ACC112 (cell line): ENCODE results near the gene AP5S1.
A peak's percentile ranks its signal among the peaks of the same experiment; 100 is the strongest.

Experiments used
- H2AFZ ChIP-seq: fragments of 200-600 bp; sonication (generic); one replicate; pipeline ENCODE4 v1.6.0; 2017; ENCODE audit warnings: antibody characterized with exemption, low read length; ENCODE audit not compliant: unreplicated experiment
- H3K27ac ChIP-seq: fragments of 200-600 bp; sonication (generic); 2 replicates; pipeline ENCODE4 v1.5.1; 2014; ENCODE audit warnings: low read depth, mild to moderate bottlenecking, antibody characterized with exemption, low read length, moderate library complexity
- H3K27me3 ChIP-seq: fragments of 200-600 bp; sonication (generic); 2 replicates; pipeline ENCODE4 v1.6.1; 2014; ENCODE audit warnings: mild to moderate bottlenecking, antibody characterized with exemption, low read length, moderate library complexity, mixed read lengths; ENCODE audit not compliant: insufficient read depth
- H3K36me3 ChIP-seq: fragments of 200-600 bp; sonication (generic); 2 replicates; pipeline ENCODE4 v1.6.1; 2016; ENCODE audit warnings: mild to moderate bottlenecking, antibody characterized with exemption, low read length, moderate library complexity, mixed read lengths; ENCODE audit not compliant: insufficient read depth
- H3K4me1 ChIP-seq: fragments of 200-600 bp; sonication (generic); one replicate; pipeline ENCODE4 v1.6.1; 2016; ENCODE audit warnings: low read length, mixed read lengths; ENCODE audit not compliant: insufficient read depth, unreplicated experiment, control insufficient read depth
- H3K4me3 ChIP-seq: fragments of 200-600 bp; sonication (generic); 2 replicates; pipeline ENCODE4 v1.5.1; 2014; ENCODE audit warnings: mild to moderate bottlenecking, low read depth, low read length
- H3K79me2 ChIP-seq: fragments of 200-600 bp; sonication (generic); one replicate; pipeline ENCODE4 v1.6.0; 2016; ENCODE audit warnings: low read length; ENCODE audit not compliant: control insufficient read depth, unreplicated experiment, insufficient read depth

Gene AP5S1

DNA sequence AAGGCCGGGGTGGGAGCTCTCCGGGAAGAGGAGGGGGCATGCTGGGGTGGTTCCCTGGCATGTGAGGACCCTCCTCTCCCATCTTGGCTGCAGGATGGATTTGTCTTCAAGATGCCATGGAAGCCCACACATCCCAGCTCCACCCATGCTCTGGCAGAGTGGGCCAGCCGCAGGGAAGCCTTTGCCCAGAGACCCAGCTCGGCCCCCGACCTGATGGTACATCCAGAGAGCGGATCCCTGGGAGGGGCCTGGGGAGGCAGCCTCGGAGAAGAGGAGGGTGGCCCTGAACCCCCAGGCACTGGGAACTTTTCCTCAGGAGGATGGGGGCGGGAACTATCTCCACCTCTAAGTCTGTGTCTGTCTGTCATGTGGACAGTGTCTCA, 19.5 kb upstream of the AP5S1 start:
- no peak overlapping the region for H3K4me3 ChIP-seq
- H3K4me1 ChIP-seq: peaks cover 42% of the 10 kb centered on the region
- H3K36me3 ChIP-seq: peaks cover 58% of the 10 kb centered on the region
- H3K79me2 ChIP-seq: peaks cover 55% of the 10 kb centered on the region
- H2AFZ ChIP-seq: no peak overlapping the region
- no peaks in the 10 kb centered on the region for H3K27me3 ChIP-seq
- H3K27ac ChIP-seq: no peak overlapping the region

DNA sequence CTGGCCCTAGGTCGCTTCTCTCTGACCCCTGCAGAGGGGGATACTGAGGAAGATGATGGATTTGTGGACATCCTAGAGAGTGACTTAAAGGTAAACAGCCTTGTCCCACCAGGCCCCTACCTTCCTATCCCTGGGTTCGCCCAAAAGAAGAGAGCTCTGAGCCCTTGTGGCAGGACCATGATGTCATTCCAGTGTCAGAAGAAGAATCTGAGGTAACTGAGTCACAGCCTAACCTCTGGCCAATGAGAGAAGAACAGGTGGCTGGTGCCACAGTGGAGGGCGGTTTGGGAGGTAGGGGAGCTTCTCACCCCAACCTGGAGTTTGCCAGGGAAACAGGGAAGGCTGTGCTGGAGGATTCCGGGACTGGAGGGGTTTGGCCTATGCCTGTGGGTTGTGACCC, 19.0 kb upstream of the AP5S1 start:
- Histone ChIP-seq H3K4me1 (peaks cover 47% of the 10 kb centered on the region), H3K27ac (no peak overlapping the region), H3K27me3 (no peaks in the 10 kb centered on the region), H3K79me2 (peaks cover 55% of the 10 kb centered on the region), H2AFZ (no peak overlapping the region), H3K4me3 (no peak overlapping the region), H3K36me3 (peaks cover 58% of the 10 kb centered on the region)

DNA sequence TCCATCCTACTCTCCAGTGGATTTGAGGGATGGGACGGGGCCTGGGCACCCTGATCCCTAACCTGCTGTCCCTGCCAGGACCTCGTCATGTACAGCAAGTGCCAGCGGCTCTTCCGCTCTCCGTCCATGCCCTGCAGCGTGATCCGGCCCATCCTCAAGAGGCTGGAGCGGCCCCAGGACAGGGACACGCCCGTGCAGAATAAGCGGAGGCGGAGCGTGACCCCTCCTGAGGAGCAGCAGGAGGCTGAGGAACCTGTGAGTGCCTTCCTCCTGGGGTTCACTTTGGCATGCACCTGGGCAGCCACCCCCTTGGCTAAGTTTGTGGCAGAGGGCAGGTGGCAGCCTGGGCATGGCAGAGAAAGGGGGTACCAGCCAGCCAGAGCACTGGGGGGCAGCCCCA, 18.5 kb upstream of the AP5S1 start:
- Histone ChIP-seq H3K4me3 (no peak overlapping the region), H3K4me1 (peaks cover 51% of the 10 kb centered on the region), H2AFZ (no peak overlapping the region), H3K79me2 (peaks cover 49% of the 10 kb centered on the region), H3K36me3 (peaks cover 58% of the 10 kb centered on the region), H3K27ac (no peak overlapping the region), H3K27me3 (no peaks in the 10 kb centered on the region)

DNA sequence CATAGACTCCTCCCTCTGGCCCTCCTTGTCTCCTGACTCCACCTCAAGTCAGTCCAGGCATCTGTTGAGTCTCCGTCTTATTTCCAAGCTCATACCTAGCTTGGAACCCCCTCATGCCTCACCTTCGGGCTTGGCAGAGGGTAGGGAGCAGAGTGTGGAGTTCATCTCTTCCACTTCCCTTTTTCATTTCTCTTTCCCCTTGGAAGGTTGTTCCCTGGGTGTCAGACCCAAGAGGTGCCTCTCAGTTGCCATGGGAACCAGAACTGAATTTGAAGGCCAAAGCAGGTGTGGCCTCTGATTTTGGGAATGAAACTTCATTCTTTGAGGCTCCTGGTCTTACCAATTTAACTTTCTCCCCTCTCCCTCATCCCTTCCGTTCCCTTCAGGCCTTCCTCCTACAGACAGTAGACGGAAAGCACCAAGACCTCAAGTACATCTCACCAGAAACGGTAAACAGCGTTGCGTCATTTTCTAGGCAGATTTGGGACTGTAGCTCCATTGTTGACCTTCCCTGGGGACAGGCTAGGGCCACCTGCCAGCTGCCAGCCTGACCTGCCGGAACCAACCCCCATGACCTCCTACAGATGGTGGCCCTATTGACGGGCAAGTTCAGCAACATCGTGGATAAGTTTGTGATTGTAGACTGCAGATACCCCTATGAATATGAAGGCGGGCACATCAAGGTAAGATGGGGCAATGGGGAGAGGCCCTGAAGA, 17.7 kb upstream of the AP5S1 start:
- no peak overlapping the region for H3K4me3 ChIP-seq
- 0 out of 2 replicates have a peak overlapping the region, but pooled peaks have one; percentile 4 for H3K27ac ChIP-seq
- H3K27me3 ChIP-seq: no peaks in the 10 kb centered on the region
- peaks cover 54% of the 10 kb centered on the region for H3K4me1 ChIP-seq
- H3K79me2 ChIP-seq: peaks cover 41% of the 10 kb centered on the region
- peaks cover 54% of the 10 kb centered on the region for H3K36me3 ChIP-seq
- no peak overlapping the region for H2AFZ ChIP-seq

DNA sequence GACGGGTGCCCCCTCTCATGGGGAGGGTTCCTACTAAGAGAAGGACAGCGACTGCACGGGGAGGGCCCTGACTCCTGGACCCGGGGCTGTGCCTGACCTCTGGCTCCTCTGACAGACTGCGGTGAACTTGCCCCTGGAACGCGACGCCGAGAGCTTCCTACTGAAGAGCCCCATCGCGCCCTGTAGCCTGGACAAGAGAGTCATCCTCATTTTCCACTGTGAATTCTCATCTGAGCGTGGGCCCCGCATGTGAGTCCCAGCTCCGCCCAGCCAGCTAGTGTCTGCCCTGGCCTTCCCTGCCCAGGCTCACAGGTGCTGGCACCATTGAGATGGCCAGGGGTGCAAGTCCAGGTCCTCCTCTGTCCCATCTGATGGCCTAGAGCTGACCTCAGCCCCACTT, 17.1 kb upstream of the AP5S1 start:
- no peak overlapping the region for H3K4me3 ChIP-seq
- peaks cover 51% of the 10 kb centered on the region for H3K36me3 ChIP-seq
- H2AFZ ChIP-seq: no peak overlapping the region
- no peak overlapping the region for H3K27ac ChIP-seq
- H3K4me1 ChIP-seq: peaks cover 57% of the 10 kb centered on the region
- H3K27me3 ChIP-seq: no peaks in the 10 kb centered on the region
- H3K79me2 ChIP-seq: peaks cover 35% of the 10 kb centered on the region

DNA sequence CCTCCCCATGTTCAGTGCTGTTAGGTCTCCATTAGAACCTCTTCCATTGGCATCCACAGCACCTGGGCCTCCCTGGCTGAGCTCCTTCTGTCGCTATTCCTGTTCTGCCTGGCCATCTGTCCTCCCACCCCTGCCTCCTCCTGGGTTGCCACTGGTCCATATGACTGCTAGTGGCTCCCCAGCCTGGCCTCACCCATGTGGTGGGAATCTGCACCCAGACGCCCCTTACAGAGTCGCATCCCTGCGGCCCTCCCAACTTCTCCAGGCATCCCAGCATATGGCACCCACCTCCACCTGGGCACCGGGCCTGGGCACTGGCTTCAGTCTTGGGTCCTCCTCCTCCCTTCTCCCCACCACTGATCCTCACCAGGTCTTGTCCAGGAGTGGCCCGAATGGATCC, 16.5 kb upstream of the AP5S1 start:
- Histone ChIP-seq H3K27me3 (no peaks in the 10 kb centered on the region), H2AFZ (no peak overlapping the region), H3K36me3 (peaks cover 46% of the 10 kb centered on the region), H3K4me3 (no peak overlapping the region), H3K79me2 (peaks cover 29% of the 10 kb centered on the region), H3K27ac (peak overlapping the region; percentile 97), H3K4me1 (peaks cover 55% of the 10 kb centered on the region)

DNA sequence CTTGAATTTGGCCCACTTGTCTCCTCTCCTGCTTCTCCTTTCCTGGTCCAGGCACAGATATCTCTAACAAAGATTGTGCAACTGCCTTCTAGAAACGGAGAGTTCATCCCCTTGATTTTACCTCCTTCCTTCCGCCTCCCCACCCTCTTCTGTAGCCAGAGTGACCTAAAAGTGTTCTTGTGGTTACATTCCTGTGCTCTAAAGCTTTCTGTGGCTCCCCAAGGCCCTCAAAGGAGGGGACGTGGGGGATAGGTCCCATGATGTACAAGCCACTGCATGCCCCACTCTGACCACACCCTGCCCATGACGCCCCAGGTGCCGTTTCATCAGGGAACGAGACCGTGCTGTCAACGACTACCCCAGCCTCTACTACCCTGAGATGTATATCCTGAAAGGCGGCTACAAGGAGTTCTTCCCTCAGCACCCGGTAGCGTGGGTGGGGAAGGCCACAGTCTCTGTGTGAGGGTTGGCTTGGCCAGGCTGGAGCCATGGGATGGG, 16.0 kb upstream of the AP5S1 start:
- Histone ChIP-seq H3K27ac (peak overlapping the region; percentile 97), H3K79me2 (peaks cover 25% of the 10 kb centered on the region), H3K27me3 (no peaks in the 10 kb centered on the region), H2AFZ (no peak overlapping the region), H3K4me3 (no peak overlapping the region), H3K4me1 (peaks cover 50% of the 10 kb centered on the region), H3K36me3 (peaks cover 41% of the 10 kb centered on the region)

DNA sequence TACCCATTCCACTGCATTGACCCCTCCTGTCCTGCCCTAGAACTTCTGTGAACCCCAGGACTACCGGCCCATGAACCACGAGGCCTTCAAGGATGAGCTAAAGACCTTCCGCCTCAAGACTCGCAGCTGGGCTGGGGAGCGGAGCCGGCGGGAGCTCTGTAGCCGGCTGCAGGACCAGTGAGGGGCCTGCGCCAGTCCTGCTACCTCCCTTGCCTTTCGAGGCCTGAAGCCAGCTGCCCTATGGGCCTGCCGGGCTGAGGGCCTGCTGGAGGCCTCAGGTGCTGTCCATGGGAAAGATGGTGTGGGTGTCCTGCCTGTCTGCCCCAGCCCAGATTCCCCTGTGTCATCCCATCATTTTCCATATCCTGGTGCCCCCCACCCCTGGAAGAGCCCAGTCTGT, 15.6 kb upstream of the AP5S1 start:
- peaks cover 41% of the 10 kb centered on the region for H3K36me3 ChIP-seq
- H3K27ac ChIP-seq: peak overlapping the region; percentile 97
- H3K27me3 ChIP-seq: no peaks in the 10 kb centered on the region
- no peak overlapping the region for H3K4me3 ChIP-seq
- H2AFZ ChIP-seq: no peak overlapping the region
- H3K79me2 ChIP-seq: peaks cover 20% of the 10 kb centered on the region
- H3K4me1 ChIP-seq: peaks cover 47% of the 10 kb centered on the region

DNA sequence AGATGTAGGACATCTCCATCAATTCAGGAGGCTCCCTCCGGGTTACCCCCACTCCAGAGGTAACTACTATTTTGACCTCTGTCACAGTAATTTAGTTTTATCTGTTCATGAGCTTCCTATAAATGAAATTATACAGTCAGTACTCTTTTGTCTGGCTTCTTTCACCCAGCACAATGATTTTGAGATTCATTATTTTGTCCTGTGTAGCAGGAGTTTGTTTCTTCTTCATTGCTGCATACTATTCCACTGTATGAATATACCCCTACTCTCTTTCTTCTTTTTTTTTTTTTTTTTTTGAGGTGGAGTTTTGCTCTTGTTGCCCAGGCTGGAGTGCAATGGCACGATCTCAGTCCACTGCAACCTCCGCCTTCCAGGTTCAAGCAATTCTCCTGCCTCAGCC, 11.8 kb upstream of the AP5S1 start:
- Histone ChIP-seq H3K27me3 (no peaks in the 10 kb centered on the region), H3K79me2 (peaks cover 8% of the 10 kb centered on the region), H3K27ac (peak overlapping the region; percentile 97), H2AFZ (no peak overlapping the region), H3K4me3 (no peak overlapping the region), H3K36me3 (peaks cover 11% of the 10 kb centered on the region), H3K4me1 (peaks cover 77% of the 10 kb centered on the region)

DNA sequence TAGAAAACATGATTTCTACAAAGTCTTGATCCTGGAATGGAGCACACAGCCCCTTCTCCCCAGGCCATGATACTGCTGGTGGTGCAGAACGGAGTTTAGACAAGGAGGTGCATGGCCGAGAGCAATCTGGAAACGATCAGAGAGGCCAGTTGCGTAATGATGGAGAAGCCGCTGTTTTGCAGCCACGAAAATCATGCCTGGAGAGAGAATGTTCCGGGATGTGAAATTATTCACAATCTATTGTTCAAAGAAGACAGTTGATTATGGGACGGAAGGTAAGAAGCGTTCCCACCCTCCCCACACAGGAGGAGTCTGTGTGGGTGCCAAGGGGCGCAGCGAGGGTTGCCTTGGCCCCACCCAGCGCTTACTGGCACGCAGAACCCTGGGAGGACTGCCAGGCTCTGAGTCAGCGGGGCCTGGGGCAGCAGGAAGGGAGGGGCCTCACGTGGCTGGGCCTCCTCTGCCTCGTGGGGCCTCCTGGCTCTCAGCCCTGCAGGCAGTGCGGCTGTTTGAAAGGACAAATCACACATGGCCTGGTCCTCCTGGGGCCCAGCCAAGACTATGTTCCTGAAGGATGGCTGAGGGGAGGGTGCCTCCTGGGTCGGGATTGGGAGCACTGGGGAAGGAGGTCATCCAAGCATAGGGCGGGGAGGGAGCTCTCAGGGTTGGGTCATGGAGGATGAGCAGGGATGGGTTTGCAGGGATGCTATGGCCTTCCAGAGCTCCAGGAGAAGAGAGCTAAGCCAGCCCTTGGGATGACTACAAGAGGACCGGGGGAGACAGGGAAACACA, 8.7 kb upstream of the AP5S1 start:
- H3K79me2 ChIP-seq: peaks cover 8% of the 10 kb centered on the region
- peak overlapping the region; percentile 99 for H3K27ac ChIP-seq
- no peaks in the 10 kb centered on the region for H3K36me3 ChIP-seq
- no peaks in the 10 kb centered on the region for H3K27me3 ChIP-seq
- peaks cover 52% of the 10 kb centered on the region for H3K4me1 ChIP-seq
- no peak overlapping the region for H2AFZ ChIP-seq
- H3K4me3 ChIP-seq: peak overlapping the region; percentile 77
